ENCODE measurements around the gene MORN1.

DNA sequence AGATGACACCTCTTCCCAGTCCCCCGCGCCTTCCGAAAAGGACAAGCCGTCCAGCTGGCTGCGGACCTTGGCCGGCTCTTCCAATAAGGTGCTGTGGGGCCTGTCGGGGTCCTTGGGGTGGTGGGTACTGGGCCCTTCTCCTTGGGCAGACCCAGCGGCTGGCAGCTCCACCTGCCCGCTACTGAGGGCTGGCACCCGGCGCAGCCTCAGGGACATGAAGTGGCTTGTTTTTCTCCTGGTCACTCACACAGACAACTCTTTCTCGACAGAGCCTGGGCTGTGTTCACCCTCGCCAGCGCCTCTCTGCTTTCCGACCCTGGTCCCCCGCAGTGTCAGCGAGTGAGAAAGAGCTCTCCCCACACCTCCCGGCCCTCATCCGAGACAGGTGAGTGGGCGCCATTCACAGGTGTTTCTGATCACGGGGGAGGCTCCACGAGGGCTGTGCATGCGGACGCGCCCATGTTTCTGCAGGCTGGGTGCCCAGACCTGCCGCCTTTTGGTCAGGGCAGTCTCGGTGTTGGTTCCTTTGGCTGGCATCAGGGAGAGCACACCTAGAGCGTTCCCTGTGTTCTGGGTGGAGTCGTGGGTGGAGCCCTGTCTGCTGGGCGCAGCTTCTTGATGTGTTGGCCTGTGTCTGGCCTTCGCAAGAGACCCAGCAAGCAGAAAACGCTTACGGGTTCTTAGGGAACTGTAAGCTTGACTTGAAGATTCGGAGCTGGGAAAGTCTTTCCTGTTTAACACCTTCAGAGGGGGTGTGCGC, 88.2 kb downstream of the MORN1 start:
- TF ChIP-seq, protein P1, sequence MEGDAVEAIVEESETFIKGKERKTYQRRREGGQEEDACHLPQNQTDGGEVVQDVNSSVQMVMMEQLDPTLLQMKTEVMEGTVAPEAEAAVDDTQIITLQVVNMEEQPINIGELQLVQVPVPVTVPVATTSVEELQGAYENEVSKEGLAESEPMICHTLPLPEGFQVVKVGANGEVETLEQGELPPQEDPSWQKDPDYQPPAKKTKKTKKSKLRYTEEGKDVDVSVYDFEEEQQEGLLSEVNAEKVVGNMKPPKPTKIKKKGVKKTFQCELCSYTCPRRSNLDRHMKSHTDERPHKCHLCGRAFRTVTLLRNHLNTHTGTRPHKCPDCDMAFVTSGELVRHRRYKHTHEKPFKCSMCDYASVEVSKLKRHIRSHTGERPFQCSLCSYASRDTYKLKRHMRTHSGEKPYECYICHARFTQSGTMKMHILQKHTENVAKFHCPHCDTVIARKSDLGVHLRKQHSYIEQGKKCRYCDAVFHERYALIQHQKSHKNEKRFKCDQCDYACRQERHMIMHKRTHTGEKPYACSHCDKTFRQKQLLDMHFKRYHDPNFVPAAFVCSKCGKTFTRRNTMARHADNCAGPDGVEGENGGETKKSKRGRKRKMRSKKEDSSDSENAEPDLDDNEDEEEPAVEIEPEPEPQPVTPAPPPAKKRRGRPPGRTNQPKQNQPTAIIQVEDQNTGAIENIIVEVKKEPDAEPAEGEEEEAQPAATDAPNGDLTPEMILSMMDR (IDR thresholded peaks at IDR 0.05) = no peak
- no peak for TF ChIP-seq POLR2A (IDR thresholded peaks at IDR 0.05)
